Effector memory CD4-positive, alpha-beta T cell (primary cell): ENCODE measurements around the gene IMMP2L.
"Not testable (repeated sequence)": the region's sequence is repeated elsewhere in the genome, so short reads cannot be mapped to it uniquely, and the experiment has no call there.

Experiments
- DNase-seq, 3 donors: peaks; one replicate each; pipeline ENCODE4 v3.0.0-alpha.2; 2020
- H3K27ac ChIP-seq: 2 replicates; pipeline ENCODE4 v1.7.0; 2013; ENCODE audit warnings: mild to moderate bottlenecking, low read length, moderate library complexity; ENCODE audit not compliant: insufficient read depth, poor library complexity, severe bottlenecking
- H3K27me3 ChIP-seq: replicated peaks from 2 replicates; pipeline ENCODE4 v1.7.0; 2013; ENCODE audit warnings: mild to moderate bottlenecking, low read length; ENCODE audit not compliant: insufficient read depth, control insufficient read depth, poor library complexity, severe bottlenecking
- H3K36me3 ChIP-seq: 2 replicates; pipeline ENCODE4 v1.7.0; 2013; ENCODE audit warnings: mild to moderate bottlenecking, low read length, moderate library complexity; ENCODE audit not compliant: control insufficient read depth, insufficient read depth
- H3K4me1 ChIP-seq: 2 replicates; pipeline ENCODE4 v1.7.0; 2013; ENCODE audit warnings: low read length, mild to moderate bottlenecking; ENCODE audit not compliant: control insufficient read depth, insufficient read depth, poor library complexity, severe bottlenecking
- H3K4me3 ChIP-seq: 2 replicates; pipeline ENCODE4 v1.7.0; 2013; ENCODE audit warnings: low read length, low read depth, mild to moderate bottlenecking; ENCODE audit not compliant: insufficient read depth, poor library complexity, severe bottlenecking
- H3K9me3 ChIP-seq: 2 replicates; pipeline ENCODE4 v1.7.0; 2013; ENCODE audit warnings: mild to moderate bottlenecking, low read length, moderate library complexity; ENCODE audit not compliant: control insufficient read depth

Gene IMMP2L

DNA sequence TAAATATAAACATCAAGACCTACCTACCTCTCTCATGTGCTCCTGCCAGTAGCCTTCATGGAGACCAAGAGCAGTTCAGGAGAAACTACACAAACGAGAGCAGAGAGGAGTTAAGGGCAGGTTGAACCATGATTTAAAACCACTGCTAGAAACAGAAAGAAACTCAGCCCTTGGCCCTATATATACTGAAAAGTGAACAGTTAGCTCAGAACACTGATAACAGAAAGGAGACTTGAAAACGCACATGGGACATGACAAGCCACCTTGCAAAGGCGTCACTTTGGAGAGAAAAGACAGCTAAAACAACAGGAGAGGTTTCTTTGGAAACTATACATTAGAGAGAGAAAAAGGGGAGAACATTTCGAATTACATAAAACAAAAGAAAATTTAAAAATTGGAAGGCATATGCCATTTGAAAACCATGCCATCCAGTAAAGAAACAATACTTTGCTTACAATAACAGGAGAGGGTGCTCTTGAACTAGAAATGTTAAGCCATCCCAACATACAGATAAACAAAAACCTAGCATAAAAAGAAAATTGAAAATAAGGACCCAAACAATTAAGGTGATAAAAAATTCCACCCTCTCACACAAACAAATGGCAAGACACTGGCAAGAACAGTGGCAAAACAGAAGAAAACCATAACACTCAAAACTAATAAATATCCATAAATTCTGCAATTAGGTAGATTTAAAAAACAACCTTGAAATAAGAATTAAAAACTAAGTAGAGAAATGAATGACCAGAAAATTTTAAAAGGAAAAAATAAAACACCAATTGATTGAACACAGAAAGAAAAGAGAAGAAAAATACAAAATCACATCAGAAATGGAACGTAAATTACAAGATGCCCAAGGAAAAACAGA is 232.7 kb downstream of the IMMP2L start:
- Histone ChIP-seq H3K4me3 (no peak overlapping the region), H3K4me1 (no peaks in the 10 kb centered on the region), H3K27me3 (no peaks in the 10 kb centered on the region), H3K9me3 (no peaks in the 10 kb centered on the region), H3K36me3 (no peaks in the 10 kb centered on the region), H3K27ac (no peak overlapping the region)
- no peak for DNase-seq

DNA sequence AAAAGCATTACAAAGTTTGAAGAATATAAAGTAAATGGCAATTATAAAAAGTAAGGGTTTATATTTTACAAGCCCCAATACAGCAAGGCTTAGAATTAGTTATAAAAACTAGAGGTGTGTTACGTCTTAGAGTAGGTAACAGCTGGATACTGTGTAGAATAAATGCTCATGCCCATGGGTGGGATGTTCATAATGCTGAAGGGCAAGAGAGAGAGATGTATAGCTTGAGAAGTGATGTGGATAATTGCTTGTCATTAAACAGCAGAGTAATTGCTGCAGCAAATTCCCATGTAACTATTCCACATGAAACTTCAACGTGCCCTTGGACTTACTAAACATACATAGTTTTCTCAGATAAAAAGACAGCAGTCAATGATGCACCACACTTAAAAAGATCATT is 233.8 kb downstream of the IMMP2L start:
- Histone ChIP-seq H3K36me3 (no peaks in the 10 kb centered on the region), H3K27ac (no peak overlapping the region), H3K4me3 (no peak overlapping the region), H3K9me3 (no peaks in the 10 kb centered on the region), H3K27me3 (no peaks in the 10 kb centered on the region), H3K4me1 (no peaks in the 10 kb centered on the region)
- no peak for DNase-seq

DNA sequence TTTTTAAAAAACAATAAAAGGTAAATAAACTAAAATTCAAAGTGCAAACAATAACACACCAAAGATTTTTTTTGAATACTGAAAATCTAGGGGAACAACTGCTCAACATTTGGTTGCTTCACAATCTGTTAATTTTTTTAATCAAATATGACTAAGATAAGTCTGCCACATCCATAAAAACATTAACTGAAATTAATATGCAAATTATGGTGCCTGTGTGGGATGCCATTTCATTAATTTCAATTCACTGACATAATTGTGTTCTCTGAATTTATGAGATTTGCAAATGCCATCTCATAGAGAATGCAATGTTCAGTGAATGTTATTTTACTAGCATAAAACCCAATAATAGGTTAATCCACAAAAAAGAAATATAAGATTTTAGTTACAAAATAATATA is 237.5 kb downstream of the IMMP2L start:
- Histone ChIP-seq H3K4me3 (no peak overlapping the region), H3K4me1 (no peaks in the 10 kb centered on the region), H3K27ac (no peak overlapping the region), H3K27me3 (no peaks in the 10 kb centered on the region), H3K36me3 (no peaks in the 10 kb centered on the region), H3K9me3 (no peaks in the 10 kb centered on the region)
- DNase-seq: no peak

DNA sequence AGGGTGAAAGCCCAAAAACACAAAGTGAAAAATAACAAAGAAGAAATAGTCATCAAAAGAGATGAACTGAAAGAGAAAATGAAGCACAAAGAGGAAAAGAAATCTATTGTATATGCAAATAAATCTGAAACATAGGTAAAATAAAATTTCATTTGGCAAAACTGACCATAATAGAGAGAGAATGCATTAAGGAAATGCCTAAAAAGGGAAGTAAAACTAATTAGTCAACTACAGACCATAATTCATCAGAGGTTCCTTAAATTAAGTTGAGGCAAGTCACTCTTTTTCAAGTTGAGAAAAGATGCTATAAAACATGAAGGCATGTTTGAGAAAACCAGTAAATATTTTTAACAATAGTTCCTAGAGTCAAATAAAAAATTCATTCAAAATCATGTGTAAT is 238.1 kb downstream of the IMMP2L start:
- DNase-seq: no peak
- Histone ChIP-seq H3K27me3 (no peaks in the 10 kb centered on the region), H3K27ac (no peak overlapping the region), H3K9me3 (no peaks in the 10 kb centered on the region), H3K4me1 (no peaks in the 10 kb centered on the region), H3K4me3 (no peak overlapping the region), H3K36me3 (no peaks in the 10 kb centered on the region)

DNA sequence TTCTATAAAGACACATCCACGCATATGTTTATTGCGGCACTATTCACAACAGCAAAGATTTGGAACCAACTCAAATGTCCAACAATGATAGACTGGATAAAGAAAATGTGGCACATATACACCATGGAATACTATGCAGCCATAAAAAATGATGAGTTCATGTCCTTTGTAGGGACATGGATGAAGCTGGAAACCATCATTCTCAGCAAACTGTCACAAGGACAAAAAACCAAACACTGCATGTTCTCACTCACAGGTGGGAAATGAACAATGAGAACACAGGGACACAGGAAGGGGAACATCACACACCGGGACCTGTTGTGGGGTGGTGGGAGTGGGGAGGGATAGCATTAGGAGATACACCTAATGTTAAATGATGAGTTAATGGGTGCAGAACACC is 238.6 kb downstream of the IMMP2L start:
- H3K27me3 ChIP-seq, H3K36me3 ChIP-seq: not testable (repeated sequence)

DNA sequence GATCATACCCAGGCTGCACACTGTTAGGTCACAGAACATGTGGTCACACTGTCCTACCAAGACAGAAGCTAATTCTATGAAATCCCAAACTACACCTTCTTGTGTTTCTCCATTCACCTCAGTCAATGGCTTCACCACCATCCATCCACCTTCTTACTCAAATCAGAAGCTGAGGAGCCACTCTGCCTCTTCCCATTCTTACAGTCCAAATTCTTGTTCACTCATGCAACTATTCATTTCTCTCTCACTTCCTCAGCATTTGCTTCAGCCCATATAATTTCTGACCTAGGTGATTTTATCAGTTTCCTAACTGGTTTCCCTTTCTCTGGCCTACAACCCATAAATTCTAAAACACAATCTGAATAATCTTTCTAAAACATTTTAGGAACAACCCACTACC is 242.2 kb downstream of the IMMP2L start:
- Histone ChIP-seq H3K36me3 (no peaks in the 10 kb centered on the region), H3K27ac (no peak overlapping the region), H3K4me3 (no peak overlapping the region), H3K27me3 (no peaks in the 10 kb centered on the region), H3K9me3 (no peaks in the 10 kb centered on the region), H3K4me1 (no peaks in the 10 kb centered on the region)
- no peak for DNase-seq

More for the DNA sequence above, 238.6 kb downstream of the IMMP2L start:
- not testable (repeated sequence) for H3K27ac ChIP-seq, H3K4me3 ChIP-seq, DNase-seq, H3K4me1 ChIP-seq, H3K9me3 ChIP-seq

DNA sequence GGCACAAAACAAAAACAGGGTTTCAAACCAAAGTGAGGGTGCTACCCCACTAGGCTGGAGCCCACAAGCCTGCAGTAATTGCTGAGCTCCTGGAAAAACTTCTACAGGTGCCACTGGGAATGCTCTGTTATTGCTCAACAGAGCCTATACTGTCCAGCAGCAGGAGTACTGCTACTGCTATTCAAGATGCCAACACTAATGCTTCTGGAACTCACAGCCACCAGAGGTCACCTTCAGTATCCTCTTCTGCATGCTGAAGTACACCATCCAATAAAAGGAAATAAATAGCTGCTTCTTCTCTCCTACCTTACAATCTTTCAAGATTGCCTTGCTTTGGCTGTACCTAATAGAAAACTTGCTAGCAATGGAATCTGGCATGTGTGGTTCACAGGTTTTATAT is 249.3 kb downstream of the IMMP2L start:
- DNase-seq: no peak
- Histone ChIP-seq H3K27me3 (no peaks in the 10 kb centered on the region), H3K36me3 (no peaks in the 10 kb centered on the region), H3K4me3 (no peak overlapping the region), H3K4me1 (no peaks in the 10 kb centered on the region), H3K27ac (no peak overlapping the region), H3K9me3 (no peaks in the 10 kb centered on the region)

DNA sequence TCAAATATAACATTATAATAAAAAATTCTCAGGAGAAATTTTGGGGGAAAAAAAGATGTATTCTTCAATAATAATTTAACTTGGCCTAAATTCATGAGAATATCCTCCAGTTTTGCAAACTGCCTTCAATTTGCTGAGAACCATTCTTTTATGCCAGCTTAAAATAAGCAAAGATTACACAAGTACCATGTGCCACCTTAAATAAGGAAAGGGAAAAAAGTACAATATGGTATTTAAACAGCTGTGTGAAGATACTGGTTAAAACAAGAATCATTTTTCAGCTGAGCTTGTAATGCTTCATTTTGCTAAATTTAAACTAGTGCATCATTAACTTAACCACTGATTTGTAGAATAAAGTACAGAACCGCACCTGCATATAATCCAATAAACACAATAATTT is 253.6 kb downstream of the IMMP2L start:
- no peak for DNase-seq
- H3K9me3 ChIP-seq: no peaks in the 10 kb centered on the region
- no peak overlapping the region for H3K27ac ChIP-seq
- no peak overlapping the region for H3K4me3 ChIP-seq
- H3K27me3 ChIP-seq: no peaks in the 10 kb centered on the region
- no peaks in the 10 kb centered on the region for H3K4me1 ChIP-seq
- no peaks in the 10 kb centered on the region for H3K36me3 ChIP-seq

DNA sequence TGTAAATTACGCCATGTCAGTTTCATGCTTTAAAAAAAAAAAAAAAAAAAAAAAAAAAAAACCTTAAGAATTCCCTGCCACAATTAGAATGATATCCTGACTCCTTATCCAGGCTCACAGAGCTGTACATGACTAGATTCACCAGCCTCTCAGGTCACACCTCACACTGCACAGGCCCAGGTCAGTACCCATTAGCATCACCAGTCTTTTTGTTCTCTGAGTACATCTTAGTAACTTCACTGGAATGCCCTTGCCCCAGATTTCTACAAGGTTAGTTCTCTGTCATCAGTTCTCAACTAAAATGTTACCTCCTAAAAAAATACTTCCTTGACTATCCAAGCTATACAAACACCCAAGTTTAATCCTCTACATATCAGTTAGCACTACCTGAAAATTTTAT is 260.4 kb downstream of the IMMP2L start:
- H3K4me3 ChIP-seq: no peak overlapping the region
- H3K27me3 ChIP-seq: no peaks in the 10 kb centered on the region
- H3K27ac ChIP-seq: no peak overlapping the region
- no peak for DNase-seq
- H3K4me1 ChIP-seq: no peaks in the 10 kb centered on the region
- no peaks in the 10 kb centered on the region for H3K36me3 ChIP-seq
- H3K9me3 ChIP-seq: no peaks in the 10 kb centered on the region

DNA sequence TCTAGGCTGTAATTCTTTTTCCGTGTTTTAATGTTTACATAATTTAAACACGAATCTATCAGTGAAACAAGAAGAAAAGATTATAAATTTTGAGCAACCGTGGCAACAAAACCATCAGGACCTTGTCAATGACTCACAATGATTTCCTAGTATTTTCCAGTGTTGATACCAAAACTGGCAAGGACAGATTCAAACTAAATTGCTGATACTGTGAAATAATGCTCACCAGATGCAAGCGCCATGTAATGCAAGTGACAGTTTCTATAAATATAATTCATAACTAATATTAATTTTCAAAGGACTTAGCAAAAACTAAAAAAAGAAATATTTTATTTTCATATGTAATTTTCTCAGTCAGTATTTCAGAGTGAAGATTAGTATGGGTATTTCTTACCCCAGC is 267.8 kb downstream of the IMMP2L start:
- DNase-seq: no peak
- no peaks in the 10 kb centered on the region for H3K9me3 ChIP-seq
- H3K36me3 ChIP-seq: no peaks in the 10 kb centered on the region
- H3K4me1 ChIP-seq: no peaks in the 10 kb centered on the region
- no peaks in the 10 kb centered on the region for H3K27me3 ChIP-seq
- no peak overlapping the region for H3K27ac ChIP-seq
- no peak overlapping the region for H3K4me3 ChIP-seq
